Stimulated activated naive CD4-positive, alpha-beta T cell treated with Interleukin-2 at 50 U/mL for 16 hours (primary cell): ENCODE results near the gene TCAP.

Experiments
- DNase-seq: peaks from one replicate; lab custom pipeline; 2025; lab: John Stamatoyannopoulos, UW

Gene TCAP

GRCh38 chr17:39664581-39665561, at the start of gene TCAP:
TCAP (plus strand) TSS chr17:39665349; CDS start chr17:39665360, 11 bp downstream.
- no peak for DNase-seq

- DNase-seq: no peak
Observed at GRCh38 chr17:39615434-39615833, 49.7 kb upstream of the TCAP start.

- DNase-seq: no peak
Observed at GRCh38 chr17:39617100-39617445, 48.1 kb upstream of the TCAP start.

- peak; percentile 47 for DNase-seq
Observed at GRCh38 chr17:39617446-39618245, 47.5 kb upstream of the TCAP start.

GRCh38 chr17:39618246-39618913, 46.8 kb upstream of the TCAP start:
- DNase-seq: no peak

GRCh38 chr17:39618956-39619785, 46.0 kb upstream of the TCAP start:
- DNase-seq: no peak

- DNase-seq: no peak
Observed at GRCh38 chr17:39619786-39620101, 45.4 kb upstream of the TCAP start.

GRCh38 chr17:39621523-39622379, 43.4 kb upstream of the TCAP start:
- peak; percentile 73 for DNase-seq

GRCh38 chr17:39622380-39623006, 42.7 kb upstream of the TCAP start:
- peak; percentile 64 for DNase-seq

- peak; percentile 82 for DNase-seq
Observed at GRCh38 chr17:39623356-39623950, 41.7 kb upstream of the TCAP start.

GRCh38 chr17:39624313-39624712, 40.8 kb upstream of the TCAP start:
- no peak for DNase-seq

GRCh38 chr17:39625198-39625785, 39.9 kb upstream of the TCAP start:
- DNase-seq: no peak

- DNase-seq: no peak
Observed at GRCh38 chr17:39626171-39627046, 38.7 kb upstream of the TCAP start, which contains the start of gene PPP1R1B. PPP1R1B (plus strand) TSS chr17:39626952; CDS start chr17:39627393, 441 bp downstream.

GRCh38 chr17:39627047-39627711, 38.0 kb upstream of the TCAP start:
- no peak for DNase-seq

GRCh38 chr17:39627712-39628516, 37.2 kb upstream of the TCAP start:
- no peak for DNase-seq

- no peak for DNase-seq
Observed at GRCh38 chr17:39628655-39629493, 36.3 kb upstream of the TCAP start.
